ENCODE results near the gene PANX1.
A peak's percentile ranks its signal among the peaks of the same experiment; 100 is the strongest.
"Not testable (repeated sequence)": the region's sequence is repeated elsewhere in the genome, so short reads cannot be mapped to it uniquely, and the experiment has no call there.

PANX1 gene

GRCh38 chr11:94150704-94151685, 22.4 kb downstream of the PANX1 start:
- DNase-seq, result no peak

DNA sequence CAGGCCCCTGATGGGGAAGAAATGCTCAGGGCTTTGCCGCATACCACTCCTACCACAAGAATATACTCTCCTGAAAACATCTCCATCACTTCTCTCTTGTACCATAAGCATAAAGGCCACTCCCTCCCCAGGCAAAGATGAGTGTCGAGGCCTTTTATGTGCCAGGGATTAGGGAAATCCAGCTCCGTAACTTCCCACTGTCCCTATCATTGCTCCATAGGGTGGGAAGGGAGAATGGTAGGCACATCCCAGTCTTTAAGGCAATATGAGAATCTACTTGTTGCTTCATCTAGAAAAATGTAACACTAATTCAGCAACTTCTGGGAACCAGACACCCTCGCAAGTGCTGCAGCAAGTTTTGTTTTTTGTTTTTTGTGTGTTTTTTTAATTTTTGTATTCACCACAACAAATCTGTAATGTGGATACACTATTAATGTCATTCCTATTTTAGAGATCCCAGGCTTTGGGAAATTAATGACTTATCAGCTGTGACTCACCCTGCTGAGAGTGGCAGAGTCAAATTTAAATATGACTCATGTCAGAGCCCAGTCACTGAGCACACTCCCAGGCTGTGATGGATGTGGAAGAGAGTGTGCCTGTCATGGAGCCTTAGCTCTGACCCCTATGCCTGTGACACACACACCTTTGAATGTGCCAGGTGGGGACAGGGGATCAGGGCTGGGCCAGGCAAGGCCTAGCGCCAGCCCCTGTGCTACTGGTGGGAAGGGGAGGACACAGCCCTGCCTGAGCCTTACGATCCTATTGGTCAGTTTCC, 23.4 kb downstream of the PANX1 start:
- peak; percentile 60 for DNase-seq

- DNase-seq, result no peak
Measured at GRCh38 chr11:94152678-94153065, 24.0 kb downstream of the PANX1 start.

DNA sequence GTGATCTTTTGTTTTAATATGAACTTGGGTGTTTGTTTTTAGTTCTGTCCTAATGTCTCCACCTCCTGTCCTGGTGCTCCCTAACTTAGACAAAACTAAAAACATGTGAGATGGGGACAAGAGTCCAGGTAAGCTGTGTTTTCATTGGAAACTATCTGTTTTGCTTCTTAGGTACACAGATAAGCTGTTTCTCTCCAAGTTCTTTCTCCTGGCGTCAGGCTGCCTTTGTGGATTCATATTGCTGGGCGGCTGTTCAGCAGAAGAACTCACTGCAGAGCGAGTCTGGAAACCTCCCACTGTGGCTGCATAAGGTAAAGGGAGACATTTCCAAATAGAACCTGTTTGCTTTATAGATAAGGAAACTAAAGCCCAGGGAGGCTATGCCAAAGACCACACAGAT, 24.7 kb downstream of the PANX1 start:
- no peak for DNase-seq

DNA sequence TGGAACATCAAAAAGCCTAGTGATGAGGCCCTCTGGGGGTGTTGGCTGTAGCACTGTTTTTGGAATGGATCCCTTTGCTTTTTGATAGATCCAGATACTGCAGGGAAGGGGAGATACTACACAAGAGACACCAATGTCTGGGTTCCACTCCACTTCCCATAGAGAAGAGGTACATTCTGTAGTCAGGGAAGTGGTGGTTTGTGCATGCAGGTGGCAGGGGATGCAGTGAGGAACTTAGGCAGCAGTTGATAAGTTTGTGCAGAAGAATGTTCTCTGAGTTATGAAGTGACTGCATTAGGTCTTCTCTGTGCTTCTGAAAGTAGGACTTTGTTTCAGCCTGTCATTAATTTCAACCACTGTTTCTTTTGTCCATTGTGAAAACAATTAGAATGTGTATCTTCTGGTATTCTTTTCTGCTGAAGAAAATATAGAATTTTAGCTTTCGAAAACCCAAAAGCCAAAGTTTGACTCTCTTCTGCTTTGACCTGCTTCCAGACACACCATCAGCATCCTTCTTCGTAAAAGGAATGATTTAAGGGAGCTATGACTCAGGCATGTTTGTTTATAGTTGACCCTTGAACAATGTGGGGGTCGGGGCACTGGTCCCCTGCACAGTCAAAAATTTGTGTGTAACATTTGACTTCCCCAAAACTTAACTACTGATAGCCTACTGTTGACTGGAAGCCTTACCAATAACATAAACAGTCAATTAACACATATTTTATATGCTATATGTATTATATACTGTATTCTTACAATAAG, 25.6 kb downstream of the PANX1 start:
- no peak for DNase-seq

DNA sequence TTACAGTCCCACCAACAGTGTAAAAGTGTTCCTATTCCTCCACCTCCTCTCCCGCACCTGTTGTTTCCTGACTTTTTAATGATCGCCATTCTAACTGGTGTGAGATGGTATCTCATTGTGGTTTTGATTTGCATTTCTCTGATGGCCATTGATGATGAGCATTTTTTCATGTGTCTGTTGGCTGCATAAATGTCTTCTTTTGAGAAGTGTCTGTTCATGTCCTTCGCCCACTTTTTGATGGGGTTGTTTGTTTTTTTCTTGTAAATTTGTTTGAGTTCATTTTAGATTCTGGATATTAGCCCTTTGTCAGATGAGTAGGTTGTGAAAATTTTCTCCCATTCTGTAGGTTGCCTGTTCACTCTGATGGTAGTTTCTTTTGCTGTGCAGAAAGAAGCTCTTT, 28.7 kb downstream of the PANX1 start:
- DNase-seq, result not testable (repeated sequence)

DNA sequence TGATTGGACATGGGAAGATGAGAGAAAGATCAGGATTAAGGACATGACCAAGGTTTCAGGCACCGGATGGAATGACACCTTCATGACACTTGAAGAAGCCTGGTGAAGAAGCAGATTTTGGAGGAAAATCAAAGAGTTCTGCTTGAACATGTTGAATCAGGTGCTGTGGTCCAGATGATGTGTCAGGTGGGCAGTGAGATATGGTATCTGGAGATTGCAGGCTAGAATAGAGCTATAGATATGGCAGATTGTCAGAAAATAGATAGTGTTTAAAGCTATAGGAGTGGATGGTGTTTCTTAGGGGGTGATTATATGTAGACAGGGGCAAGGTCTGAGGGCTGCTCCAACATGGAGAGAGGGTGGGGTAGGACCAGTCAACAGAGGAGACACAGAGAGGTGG, 40.2 kb downstream of the PANX1 start:
- DNase-seq, result no peak

- no peak for DNase-seq
Measured at GRCh38 chr11:94169516-94169915, 40.9 kb downstream of the PANX1 start.

GRCh38 chr11:94169930-94170545, 41.4 kb downstream of the PANX1 start:
- DNase-seq, result no peak

- no peak for DNase-seq
Measured at GRCh38 chr11:94170953-94171352, 42.3 kb downstream of the PANX1 start.

- DNase-seq, result peak; percentile 39
Measured at GRCh38 chr11:94171693-94172440, 43.2 kb downstream of the PANX1 start.

DNA sequence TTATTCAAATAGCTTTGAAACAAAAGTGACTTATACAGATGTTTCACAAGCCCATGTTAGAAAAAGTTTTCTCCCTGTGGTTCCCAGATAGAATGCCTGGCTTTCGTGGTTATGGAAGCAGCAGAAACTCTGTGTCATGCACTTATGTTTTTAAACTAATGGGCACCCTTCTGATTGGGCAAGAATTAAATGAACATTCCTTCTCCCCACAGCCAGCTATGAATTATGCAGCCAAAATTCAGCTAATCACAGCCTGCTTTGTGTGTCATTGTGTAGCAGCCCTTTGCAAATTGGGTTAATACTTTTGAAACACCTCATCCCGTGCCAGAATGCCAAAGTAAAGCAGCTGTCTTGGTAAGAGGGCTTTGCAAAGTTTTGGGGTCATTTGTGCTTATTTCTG, 46.9 kb downstream of the PANX1 start:
- DNase-seq, result no peak

DNA sequence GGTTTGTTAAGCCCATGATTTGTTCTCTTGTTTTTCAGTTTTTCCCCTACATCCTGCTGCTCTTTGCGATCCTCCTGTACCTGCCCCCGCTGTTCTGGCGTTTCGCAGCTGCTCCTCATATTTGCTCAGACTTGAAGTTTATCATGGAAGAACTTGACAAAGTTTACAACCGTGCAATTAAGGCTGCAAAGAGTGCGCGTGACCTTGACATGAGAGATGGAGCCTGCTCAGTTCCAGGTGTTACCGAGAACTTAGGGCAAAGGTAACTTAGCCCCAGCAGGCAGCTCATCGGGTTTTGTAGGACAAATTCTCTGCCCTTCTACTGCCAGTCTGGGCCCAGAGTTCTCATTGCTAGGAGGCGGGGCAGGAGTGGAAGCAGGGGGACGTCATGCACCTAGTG, 49.7 kb downstream of the PANX1 start:
- no peak for DNase-seq

DNA sequence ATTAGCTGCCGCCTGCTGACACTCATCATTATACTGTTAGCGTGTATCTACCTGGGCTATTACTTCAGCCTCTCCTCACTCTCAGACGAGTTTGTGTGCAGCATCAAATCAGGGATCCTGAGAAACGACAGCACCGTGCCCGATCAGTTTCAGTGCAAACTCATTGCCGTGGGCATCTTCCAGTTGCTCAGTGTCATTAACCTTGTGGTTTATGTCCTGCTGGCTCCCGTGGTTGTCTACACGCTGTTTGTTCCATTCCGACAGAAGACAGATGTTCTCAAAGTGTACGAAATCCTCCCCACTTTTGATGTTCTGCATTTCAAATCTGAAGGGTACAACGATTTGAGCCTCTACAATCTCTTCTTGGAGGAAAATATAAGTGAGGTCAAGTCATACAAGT, 51.1 kb downstream of the PANX1 start:
- DNase-seq, result no peak

DNA sequence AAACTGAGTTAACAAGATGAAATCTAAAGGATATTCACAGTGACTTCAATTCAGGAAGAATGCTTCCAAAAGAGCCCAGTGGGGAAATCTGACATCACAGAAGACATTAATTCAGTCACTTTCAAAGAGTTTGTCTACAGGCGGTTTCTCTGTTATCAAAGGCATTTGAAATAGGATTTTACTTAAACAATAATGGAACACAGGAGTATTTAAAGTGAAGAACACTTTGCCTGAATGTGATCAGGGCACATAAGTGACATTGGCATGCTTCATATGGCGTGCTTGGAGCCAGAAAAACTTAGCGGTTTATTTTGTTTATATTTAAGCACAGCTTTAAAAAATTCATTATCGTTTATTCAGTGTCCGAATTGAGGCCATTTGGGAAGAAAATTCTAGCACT, 52.9 kb downstream of the PANX1 start:
- no peak for DNase-seq

DNA sequence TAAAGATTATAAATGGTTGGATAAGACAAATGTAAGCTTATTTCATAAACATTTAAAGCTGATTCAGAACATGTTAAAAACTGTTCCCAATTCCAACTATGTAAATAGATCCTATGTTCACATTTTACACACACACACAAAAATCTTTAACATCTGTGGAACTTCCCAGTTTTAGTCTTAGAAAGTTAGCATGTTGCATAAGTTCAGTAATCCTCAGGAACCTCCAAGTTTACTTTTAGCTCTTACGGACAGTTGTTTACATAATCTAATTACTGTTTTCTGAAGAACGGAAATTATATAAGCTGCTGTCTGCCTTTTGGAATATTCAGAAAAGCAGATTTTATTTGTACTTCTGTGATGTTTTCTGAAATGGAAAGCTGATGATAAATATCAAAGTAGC, 53.3 kb downstream of the PANX1 start:
- DNase-seq, result no peak

DNA sequence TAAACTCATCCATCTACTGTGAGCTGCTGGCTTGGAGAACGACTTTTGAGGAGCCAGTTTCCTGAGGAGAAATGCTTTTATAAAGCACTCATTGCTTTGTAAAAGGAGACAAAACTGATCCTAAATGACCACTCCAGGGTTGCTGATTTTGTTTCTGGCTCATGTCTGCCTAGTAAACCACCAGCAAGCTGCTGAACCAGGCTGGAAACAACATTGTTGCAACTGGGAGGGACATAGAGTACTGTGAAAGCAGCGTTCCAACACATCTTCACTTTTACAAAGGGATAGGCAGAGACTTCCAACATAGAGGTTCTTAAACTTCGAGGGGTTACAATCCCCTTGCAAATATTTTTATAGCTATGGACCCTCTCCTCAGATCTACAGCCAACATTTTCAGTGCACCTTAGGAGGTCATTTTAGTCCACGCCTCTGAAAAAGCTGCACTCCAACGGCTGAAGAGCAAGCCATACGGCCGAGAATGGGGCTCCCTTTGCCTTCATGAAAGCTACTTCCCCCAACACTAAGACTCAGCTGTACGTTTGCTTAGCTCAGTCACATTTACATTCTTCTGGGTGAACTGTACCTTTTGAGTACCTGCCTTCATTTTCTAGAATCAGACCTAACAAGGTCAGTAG, 54.7 kb downstream of the PANX1 start:
- DNase-seq, result no peak

DNA sequence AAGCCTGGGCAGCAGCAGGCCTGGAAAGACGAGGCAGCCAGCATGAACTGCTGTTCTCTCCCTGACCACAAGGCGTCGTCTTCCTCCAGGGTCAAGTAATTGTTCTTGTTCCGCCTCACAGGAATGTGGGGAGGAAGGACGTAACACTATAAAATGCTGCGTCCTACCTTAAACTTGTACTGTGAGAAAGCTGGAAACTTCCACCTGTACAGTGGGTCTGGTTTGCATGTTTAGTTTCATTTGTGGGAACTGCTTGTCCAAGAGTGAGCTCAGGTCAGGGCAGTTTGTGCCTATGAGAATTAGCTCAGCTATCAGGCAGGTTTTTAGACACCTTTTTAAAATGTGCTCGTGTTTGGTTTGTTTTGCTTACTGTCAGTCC, 55.2 kb downstream of the PANX1 start:
- no peak for DNase-seq

DNA sequence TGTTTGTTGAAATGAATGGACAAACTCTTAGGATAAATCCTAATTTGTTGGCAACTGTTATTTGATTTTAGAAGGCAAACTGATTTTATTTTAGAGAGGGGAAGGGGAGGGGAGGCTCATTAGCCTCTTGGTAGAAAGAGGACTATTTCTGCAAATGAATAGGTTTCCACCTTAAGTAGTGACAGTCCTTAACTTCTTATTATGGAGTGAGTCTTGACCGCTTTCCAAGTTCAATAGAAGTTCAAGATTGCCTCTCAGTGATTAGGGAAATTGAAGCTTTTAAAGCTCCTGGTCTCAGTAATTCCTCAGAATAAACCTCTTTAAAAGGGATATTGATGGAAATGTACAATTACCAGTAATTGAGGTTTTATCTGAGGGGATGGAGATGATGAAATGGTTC, 55.7 kb downstream of the PANX1 start:
- no peak for DNase-seq

GRCh38 chr11:94184846-94185245, 56.2 kb downstream of the PANX1 start:
- no peak for DNase-seq

GRCh38 chr11:94185416-94186084, 56.9 kb downstream of the PANX1 start:
- DNase-seq, result no peak
